ENCODE results near the gene BRF1.

The BRF1 gene

GRCh38 chr14:105166571-105167302, 134.1 kb downstream of the BRF1 start:
- no peak for TF ChIP-seq CTCF (IDR thresholded peaks at IDR 0.05)

- TF ChIP-seq CTCF (IDR thresholded peaks at IDR 0.05), result no peak
These were observed 134.9 kb downstream of the BRF1 start for GRCh38 chr14:105165761-105166485.

- no peak for TF ChIP-seq CTCF (IDR thresholded peaks at IDR 0.05)
These were observed 135.6 kb downstream of the BRF1 start for GRCh38 chr14:105165134-105165704.

GRCh38 chr14:105163040-105163742, 137.6 kb downstream of the BRF1 start:
- no peak for TF ChIP-seq CTCF (IDR thresholded peaks at IDR 0.05)

- TF ChIP-seq CTCF (IDR thresholded peaks at IDR 0.05), result no peak
These were observed 138.2 kb downstream of the BRF1 start for GRCh38 chr14:105162669-105162979.

- TF ChIP-seq CTCF (IDR thresholded peaks at IDR 0.05), result no peak
These were observed 138.7 kb downstream of the BRF1 start for GRCh38 chr14:105161964-105162668.

GRCh38 chr14:105161309-105161708, 139.5 kb downstream of the BRF1 start:
- TF ChIP-seq CTCF (IDR thresholded peaks at IDR 0.05), result no peak
